ENCODE results near the gene HOXC10.

- no peak for TF ChIP-seq CTCF (IDR thresholded peaks at IDR 0.05)
- no peak for TF ChIP-seq POLR2A (IDR thresholded peaks at IDR 0.05)
- TF ChIP-seq POLR2AphosphoS5 (IDR thresholded peaks at IDR 0.05): no peak
Measured at GRCh38 chr12:54019091-54019811, 34.3 kb downstream of the HOXC10 start.
